HCT116 (cell line): ENCODE measurements around the gene RAI1. TPM values are rescaled to one million over a fixed set of nuclear protein-coding genes. Genes with fewer than 3 reads are reported as not detected.

ENCODE experiments used
- ATAC-seq: fragments of 200-7000 bp; cut with Tn5 transposase; 2 replicates; pipeline ENCODE4 v1.9.1; 2020; ENCODE audit warnings: mild to moderate bottlenecking, moderate library complexity
- BruUV-seq: library from RNA; stranded (reverse); fragments of 400-500 nt; replicated peaks from 2 replicates; lab custom pipeline; 2021; lab: Mats Ljungman, UMichigan
- CTCF ChIA-PET: fragments of 300-600 bp; sonication (Branson Sonifier 250); formaldehyde crosslinking; loops from one replicate; lab custom pipeline; 2021; ENCODE audit warnings: antibody characterized with exemption; lab: Charles Lee
- POLR2A ChIA-PET: fragments of 300-600, 350-600 bp; sonication (Branson Sonifier 250); formaldehyde crosslinking; loops from one replicate; lab custom pipeline; 2021; ENCODE audit warnings: antibody characterized with exemption; lab: Charles Lee
- RAD21 ChIA-PET, 2 experiments: fragments of 300-600 bp; sonication (Branson Sonifier 250); formaldehyde crosslinking; loops; one replicate each; lab custom pipeline; 2023; ENCODE audit warnings: low total read pairs in 2 of 2; ENCODE audit not compliant: uncharacterized antibody in 2 of 2, unreplicated experiment in 2 of 2, low non-redundant PET in 1 of 2; lab: Charles Lee
- DNase-seq: peaks from one replicate; pipeline ENCODE4 v3.0.0-alpha.2; 2010; ENCODE audit warnings: low read depth, low spot score
- H2AFZ ChIP-seq: fragments of 200-600 bp; shearing (Covaris generic), sonication (generic); 2 replicates; pipeline ENCODE4 v1.6.1; 2017; ENCODE audit warnings: low read depth, mixed run types, mixed read lengths, antibody characterized with exemption, low read length; ENCODE audit not compliant: poor library complexity, severe bottlenecking
- H3K27ac ChIP-seq: 2 replicates; pipeline ENCODE4 v1.5.1; 2012; ENCODE audit warnings: low read depth, low read length
- H3K27me3 ChIP-seq: fragments of 200-600 bp; sonication (generic); 2 replicates; pipeline ENCODE4 v1.6.1; 2016; ENCODE audit warnings: mixed run types, low read length, mixed read lengths; ENCODE audit not compliant: insufficient read depth
- H3K36me3 ChIP-seq, 2 experiments: fragments of 200-500 bp in 1 of 2; fragments of 200-600 bp in 1 of 2; sonication (Bioruptor generic) in 1 of 2; sonication (generic) in 1 of 2; 2 replicates each; pipeline versions ENCODE4 v1.5.1 to v1.6.1; 2014 to 2016; ENCODE audit warnings: low read length in 2 of 2, inconsistent platforms in 1 of 2, mixed read lengths in 1 of 2, mixed run types in 1 of 2; ENCODE audit not compliant: insufficient read depth in 2 of 2, control insufficient read depth in 1 of 2
- H3K4me1 ChIP-seq, 2 experiments: fragments of 200-600 bp in 1 of 2; sonication (generic) in 1 of 2; 2 replicates each; pipeline versions ENCODE4 v1.5.1 to v1.6.1; 2012 to 2017; ENCODE audit warnings: low read length in 2 of 2, inconsistent platforms in 1 of 2, mild to moderate bottlenecking in 1 of 2, mixed read lengths in 1 of 2, mixed run types in 1 of 2, moderate library complexity in 1 of 2; ENCODE audit not compliant: insufficient read depth in 2 of 2, control insufficient read depth in 1 of 2
- H3K4me2 ChIP-seq: fragments of 200-600 bp; sonication (generic); 2 replicates; pipeline ENCODE4 v1.6.1; 2017; ENCODE audit warnings: mixed run types, low read length, mixed read lengths
- H3K4me3 ChIP-seq, 2 experiments: fragments of 200-600 bp in 1 of 2; sonication (generic) in 1 of 2; replicated peaks in 1 of 2; 2 replicates each; pipeline ENCODE4 v1.5.1; 2011 to 2016; ENCODE audit warnings: low read length in 2 of 2, control low read depth in 1 of 2, low read depth in 1 of 2, mild to moderate bottlenecking in 1 of 2, mixed read lengths in 1 of 2, mixed run types in 1 of 2
- H3K79me2 ChIP-seq: fragments of 200-600 bp; sonication (generic); 2 replicates; pipeline ENCODE4 v1.6.1; 2017; ENCODE audit warnings: mild to moderate bottlenecking, mixed run types, low read length, moderate library complexity, mixed read lengths; ENCODE audit not compliant: insufficient read depth
- H3K9ac ChIP-seq: fragments of 200-600 bp; sonication (generic); 2 replicates; pipeline ENCODE4 v1.6.1; 2016; ENCODE audit warnings: low read length, mixed read lengths
- H3K9me2 ChIP-seq: fragments of 200-600 bp; sonication (generic), shearing (Covaris generic); 2 replicates; pipeline ENCODE4 v1.6.1; 2017; ENCODE audit warnings: mixed run types, mild to moderate bottlenecking, moderate library complexity; ENCODE audit not compliant: insufficient read depth
- H3K9me3 ChIP-seq, 2 experiments: fragments of 200-500 bp in 1 of 2; fragments of 200-600 bp in 1 of 2; sonication (Bioruptor generic) in 1 of 2; sonication (generic) in 1 of 2; 2 replicates each; pipeline ENCODE4 v1.6.1; 2014 to 2017; ENCODE audit warnings: low read length in 2 of 2, mixed read lengths in 2 of 2, inconsistent platforms in 1 of 2, low read depth in 1 of 2, mild to moderate bottlenecking in 1 of 2, mixed run types in 1 of 2, moderate library complexity in 1 of 2; ENCODE audit not compliant: control insufficient read depth in 1 of 2, insufficient read depth in 1 of 2
- H4K20me1 ChIP-seq: fragments of 200-600 bp; sonication (generic), shearing (Covaris generic); 2 replicates; pipeline ENCODE4 v1.6.1; 2017; ENCODE audit warnings: mixed run types, mild to moderate bottlenecking, moderate library complexity; ENCODE audit not compliant: insufficient read depth
- EZH2 ChIP-seq: fragments of 200-600 bp; sonication (generic); IDR thresholded peaks from 2 replicates; pipeline ENCODE4 v1.6.1; 2017; ENCODE audit warnings: antibody characterized with exemption, mixed run types
- POLR2AphosphoS5 ChIP-seq: IDR thresholded peaks from 2 replicates; pipeline ENCODE4 v1.6.1; 2011; ENCODE audit warnings: mild to moderate bottlenecking, low read depth, low read length, moderate library complexity
- SRF ChIP-seq: IDR thresholded peaks from 2 replicates; pipeline ENCODE4 v1.6.1; 2012; ENCODE audit warnings: low read depth
- ZFX ChIP-seq: fragments of 450-650 bp; IDR thresholded peaks from 2 replicates; pipeline ENCODE4 v1.6.1; 2017
- intact Hi-C: fragments of 100-400 bp; cut with micrococcal nuclease; formaldehyde crosslinking; loops from 2 replicates; pipeline ENCODE4 v1.10.0; 2022
- total RNA-seq: library from RNA; stranded (reverse); gene quantifications from one replicate; pipeline ENCODE4 v1.2.1, GENCODE V29; 2021; ENCODE audit not compliant: unreplicated experiment
- TF ChIP-seq, protein P1 (sequence below): IDR thresholded peaks from 2 replicates; pipeline ENCODE4 v1.6.1; 2012
- TF ChIP-seq, protein P2 (sequence below): IDR thresholded peaks from 2 replicates; pipeline ENCODE4 v1.6.1; 2011; ENCODE audit warnings: mild to moderate bottlenecking, low read length, moderate library complexity; ENCODE audit not compliant: insufficient replicate concordance; ENCODE audit errors: extremely low read depth

The RAI1 gene
- total RNA-seq, 1 experiment from 2014 or later, result 38.5 TPM

DNA sequence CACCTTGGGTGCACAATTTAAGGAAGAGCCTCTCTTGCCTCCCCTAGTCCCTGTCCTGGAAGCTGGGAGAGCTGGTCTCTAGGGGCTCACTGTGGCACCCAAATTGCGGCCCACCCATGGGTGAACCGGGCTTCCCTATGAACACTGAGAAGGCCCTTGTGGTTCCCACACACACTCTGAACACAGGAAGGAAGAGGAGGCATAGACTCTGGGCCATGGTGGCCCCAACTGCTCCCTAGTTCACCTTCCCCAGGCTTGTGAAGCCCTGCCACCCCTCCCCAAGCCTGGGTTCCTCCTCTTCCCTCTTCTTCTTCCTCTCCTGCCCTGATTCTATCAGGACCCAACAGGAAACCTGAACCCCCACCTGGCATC is 145.1 kb downstream of the RAI1 start:
- Histone ChIP-seq H3K4me2 (peak overlapping the region; percentile 83), H3K9ac (peak overlapping the region; percentile 70), H3K4me3 (peak overlapping the region in 1 of 2 experiments; percentile 0; a peak in 1 of 4 replicates), H4K20me1 (no peaks in the 10 kb centered on the region; the same call in 1 of the 2 replicates), H3K9me2 (no peaks in the 10 kb centered on the region), H3K27me3 (no peaks in the 10 kb centered on the region), H3K79me2 (peaks cover 96% of the 10 kb centered on the region), H3K9me3 (no peaks in the 10 kb centered on the region), H3K36me3 (peaks cover 3 to 17% of the 10 kb centered on the region in 2 experiments; a peak in 2 of 4 replicates), H3K4me1 (peaks cover 84 to 95% of the 10 kb centered on the region in 2 experiments), H2AFZ (no peak overlapping the region), H3K27ac (peak overlapping the region; percentile 98)
- DNase-seq (no peak), ATAC-seq (no peak)
- ChIA-PET RAD21 (no interaction called here), CTCF (interaction anchor here (0.7 to 1.6 kb wide), 2 partner anchors 9 to 93 kb away, joined by 3 to 8 read pairs; partner anchors contain the start of gene SREBF1), POLR2A (interaction anchor here (1.5 to 6.1 kb wide), 2 partner anchors 11 to 93 kb away, joined by 3 to 112 read pairs; partner anchors contain the start of gene SREBF1)
- no TSS peak for BruUV-seq
- TF ChIP-seq EZH2 (no peak), POLR2AphosphoS5 (no peak), SRF (no peak), ZFX (0 out of 2 replicates have a peak, but pooled peaks have one; percentile 14)
- TF ChIP-seq, protein P1, sequence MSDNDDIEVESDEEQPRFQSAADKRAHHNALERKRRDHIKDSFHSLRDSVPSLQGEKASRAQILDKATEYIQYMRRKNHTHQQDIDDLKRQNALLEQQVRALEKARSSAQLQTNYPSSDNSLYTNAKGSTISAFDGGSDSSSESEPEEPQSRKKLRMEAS, result no peak
- TF ChIP-seq, protein P2, sequence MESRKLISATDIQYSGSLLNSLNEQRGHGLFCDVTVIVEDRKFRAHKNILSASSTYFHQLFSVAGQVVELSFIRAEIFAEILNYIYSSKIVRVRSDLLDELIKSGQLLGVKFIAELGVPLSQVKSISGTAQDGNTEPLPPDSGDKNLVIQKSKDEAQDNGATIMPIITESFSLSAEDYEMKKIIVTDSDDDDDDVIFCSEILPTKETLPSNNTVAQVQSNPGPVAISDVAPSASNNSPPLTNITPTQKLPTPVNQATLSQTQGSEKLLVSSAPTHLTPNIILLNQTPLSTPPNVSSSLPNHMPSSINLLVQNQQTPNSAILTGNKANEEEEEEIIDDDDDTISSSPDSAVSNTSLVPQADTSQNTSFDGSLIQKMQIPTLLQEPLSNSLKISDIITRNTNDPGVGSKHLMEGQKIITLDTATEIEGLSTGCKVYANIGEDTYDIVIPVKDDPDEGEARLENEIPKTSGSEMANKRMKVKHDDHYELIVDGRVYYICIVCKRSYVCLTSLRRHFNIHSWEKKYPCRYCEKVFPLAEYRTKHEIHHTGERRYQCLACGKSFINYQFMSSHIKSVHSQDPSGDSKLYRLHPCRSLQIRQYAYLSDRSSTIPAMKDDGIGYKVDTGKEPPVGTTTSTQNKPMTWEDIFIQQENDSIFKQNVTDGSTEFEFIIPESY, result no peak
- intact Hi-C loops, result no loop called here
